HG02885 (cell line): Measurements from ENCODE around the gene ATP5MC2.
"Not testable (repeated sequence)": the region's sequence is repeated elsewhere in the genome, so short reads cannot be mapped to it uniquely, and the experiment has no call there.

Experiments used
- ATAC-seq: cut with Tn5 transposase; IDR thresholded peaks from one replicate; pipeline ENCODE4 v1.9.1; 2021; ENCODE audit warnings: mild to moderate bottlenecking; ENCODE audit not compliant: unreplicated experiment, poor library complexity

The ATP5MC2 gene

GRCh38 chr12:53695152-53696145 lies 19.6 kb upstream of the ATP5MC2 start:
- no peak for ATAC-seq

DNA sequence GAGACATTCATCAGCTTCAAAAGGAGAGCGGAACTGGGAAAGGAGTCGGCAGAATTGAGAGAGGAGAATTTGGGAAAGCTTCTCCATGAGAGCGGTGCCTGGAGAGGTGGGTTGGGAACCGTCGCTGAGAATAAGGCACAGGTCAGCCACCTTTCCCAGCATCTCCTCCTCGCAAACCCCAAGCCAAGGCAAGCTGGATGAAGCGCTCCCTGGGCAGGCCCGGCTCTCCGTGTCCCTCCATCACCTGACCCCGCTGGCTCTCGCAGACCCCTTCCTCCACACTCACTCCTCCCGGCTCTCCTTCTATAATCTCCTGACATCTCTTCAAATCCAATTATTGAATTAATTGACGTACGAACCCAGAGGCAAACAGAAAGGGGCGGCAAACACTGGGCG lies 18.9 kb upstream of the ATP5MC2 start:
- ATAC-seq = no peak

DNA sequence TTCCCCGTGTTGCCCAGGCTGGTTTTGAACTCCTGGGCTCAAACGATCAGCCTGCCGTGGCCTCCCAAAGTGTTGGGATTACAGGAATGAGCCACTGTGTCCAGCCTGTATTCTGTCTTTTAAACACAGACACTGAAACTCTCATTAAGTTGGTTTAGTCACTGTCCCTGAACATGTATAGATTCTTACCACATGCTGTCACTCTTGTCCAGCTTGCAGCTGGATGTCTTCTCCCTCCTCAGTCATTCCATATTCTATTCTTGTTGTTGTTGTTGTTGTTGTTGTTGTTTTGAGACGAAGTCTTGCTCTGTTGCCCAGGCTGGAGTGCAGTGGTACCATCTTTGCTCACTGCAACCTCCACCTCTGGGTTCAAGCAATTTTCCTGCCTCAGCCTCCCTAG lies 12.3 kb upstream of the ATP5MC2 start:
- ATAC-seq = no peak

- no peak for ATAC-seq
Measured at GRCh38 chr12:53686436-53686835, 10.6 kb upstream of the ATP5MC2 start.

GRCh38 chr12:53684654-53685220 lies 8.9 kb upstream of the ATP5MC2 start:
- no peak for ATAC-seq

DNA sequence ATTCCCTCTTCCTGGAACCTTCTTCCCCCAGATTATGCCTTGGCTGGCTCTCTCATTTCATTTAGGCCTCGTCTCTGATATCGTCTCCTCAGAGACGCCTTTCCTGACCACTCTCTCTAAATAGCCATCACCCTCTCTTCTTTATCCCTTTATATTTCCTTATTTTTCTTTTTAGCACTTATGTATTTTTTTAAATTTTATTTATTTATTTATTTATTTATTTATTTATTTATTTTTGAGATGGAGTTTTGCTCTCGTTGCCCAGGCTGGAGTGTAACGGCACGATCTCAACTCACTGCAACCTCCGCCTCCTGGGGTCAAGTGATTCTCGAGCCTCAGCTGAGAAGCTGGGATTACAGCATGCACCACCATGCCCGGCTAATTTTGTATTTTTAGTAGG lies 8.1 kb upstream of the ATP5MC2 start:
- ATAC-seq = no peak

DNA sequence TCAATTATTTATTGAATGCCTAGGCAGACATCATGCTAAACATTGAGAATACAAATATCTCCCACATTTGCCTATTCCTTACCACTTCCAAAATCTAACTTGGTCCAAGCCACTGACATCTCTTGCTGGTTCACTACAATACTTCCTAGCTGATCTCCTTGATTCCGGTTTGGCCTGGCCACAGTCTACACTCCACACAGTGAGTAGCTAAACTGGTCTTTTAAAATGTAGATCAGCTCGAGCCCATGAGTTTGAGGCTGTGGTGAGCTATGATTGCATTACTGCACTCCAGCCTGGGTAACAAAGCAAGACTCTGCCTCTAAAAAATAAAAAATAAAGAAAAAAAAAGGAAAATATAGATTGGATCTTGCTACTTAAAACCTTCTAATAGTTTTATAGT lies 7.6 kb upstream of the ATP5MC2 start:
- ATAC-seq = no peak

DNA sequence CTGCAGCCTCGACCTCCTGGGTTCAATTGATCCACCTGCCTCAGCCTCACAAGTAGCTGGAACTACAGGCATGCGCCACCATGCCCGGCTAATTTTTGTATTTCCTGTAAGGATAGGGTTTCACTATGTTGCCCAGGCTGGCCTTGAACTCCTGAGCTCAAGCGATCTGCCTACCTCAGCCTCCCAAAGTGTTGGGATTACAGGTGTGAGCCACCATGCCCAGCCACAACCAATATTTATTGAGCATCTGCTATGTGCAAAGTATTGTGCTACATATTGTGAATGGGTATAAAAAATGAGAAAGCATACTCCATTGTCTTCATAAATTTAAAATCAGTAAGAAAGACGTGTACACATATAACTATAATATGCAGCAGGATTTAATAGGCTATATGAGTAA lies 4.2 kb upstream of the ATP5MC2 start:
- ATAC-seq = not testable (repeated sequence)

- no peak for ATAC-seq
Measured at GRCh38 chr12:53677800-53678148, 1.9 kb upstream of the ATP5MC2 start.

- no peak for ATAC-seq
Measured at GRCh38 chr12:53677016-53677799, 1.3 kb upstream of the ATP5MC2 start.

GRCh38 chr12:53676656-53677015 lies 753 bp upstream of the ATP5MC2 start:
- ATAC-seq = no peak

GRCh38 chr12:53674977-53675700 lies 744 bp downstream of the ATP5MC2 start:
- no peak for ATAC-seq

GRCh38 chr12:53670971-53671370 lies 4.9 kb downstream of the ATP5MC2 start:
- no peak for ATAC-seq

- ATAC-seq = no peak
Measured at GRCh38 chr12:53670308-53670707, 5.6 kb downstream of the ATP5MC2 start.

- no peak for ATAC-seq
Measured at GRCh38 chr12:53667080-53667479, 8.8 kb downstream of the ATP5MC2 start.

DNA sequence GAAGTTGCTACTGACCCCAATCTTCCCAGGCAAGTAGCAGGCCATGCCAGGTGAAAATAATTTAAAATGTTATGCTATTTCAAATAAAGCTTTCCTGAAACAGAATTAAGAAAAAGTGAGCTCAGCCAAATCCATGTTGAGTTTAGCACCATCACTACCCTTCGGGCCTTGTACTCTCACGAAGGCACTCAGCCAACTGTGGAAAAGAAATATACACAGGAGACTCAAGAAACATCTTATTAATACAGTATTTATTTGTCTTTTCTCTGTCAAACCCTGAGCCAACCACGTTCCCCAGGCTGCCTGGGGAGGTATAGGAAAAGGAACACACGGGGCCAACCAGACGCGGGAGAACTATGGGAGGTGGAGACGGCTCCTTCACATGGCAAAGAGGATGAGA lies 10.9 kb downstream of the ATP5MC2 start:
- no peak for ATAC-seq

GRCh38 chr12:53664191-53664590 lies 11.7 kb downstream of the ATP5MC2 start:
- no peak for ATAC-seq

- ATAC-seq = no peak
Measured at GRCh38 chr12:53660041-53660440, 15.8 kb downstream of the ATP5MC2 start.

DNA sequence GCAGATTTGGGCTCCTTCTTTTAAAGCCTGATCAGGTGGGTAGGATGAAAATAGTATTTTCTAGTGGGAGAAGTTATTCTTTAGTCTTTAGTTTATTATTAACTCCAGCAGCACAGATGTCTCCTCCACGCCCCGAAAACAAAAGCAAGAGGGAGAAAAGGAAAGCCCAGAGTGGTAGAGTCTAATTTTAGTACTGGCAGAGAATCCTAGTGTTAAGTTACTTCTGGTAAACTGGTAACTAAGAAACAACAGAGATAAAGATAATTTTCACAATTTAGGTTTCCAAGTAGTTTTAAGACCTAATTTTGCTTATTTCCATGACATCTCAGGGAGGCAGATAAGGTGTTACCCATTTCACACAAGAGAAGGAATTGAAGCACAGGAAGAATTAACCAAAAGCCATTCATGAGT lies 16.3 kb downstream of the ATP5MC2 start:
- ATAC-seq = no peak

GRCh38 chr12:53659011-53659551 lies 16.8 kb downstream of the ATP5MC2 start:
- no peak for ATAC-seq
